Psoas muscle (tissue), 8 donors: ENCODE measurements around the gene DHRS3. TPM values are rescaled to one million over a fixed set of nuclear protein-coding genes. Genes with fewer than 3 reads are reported as not detected.

Experiments used
- ATAC-seq, 4 donors: fragments of 200-7000 bp; cut with Tn5 transposase; one replicate each; pipeline ENCODE4 v1.9.1; 2020; ENCODE audit warnings: moderate library complexity in 3 of 4, mild to moderate bottlenecking in 2 of 4
- DNase-seq, 2 donors: peaks; one replicate each; pipeline ENCODE4 v3.0.0-alpha.2; 2020
- H3K27ac ChIP-seq: fragments of 200-600 bp; one replicate; pipeline ENCODE4 v1.8.0; 2022
- H3K27me3 ChIP-seq, 3 donors: fragments of 200-600 bp in 1 of 3; one replicate each; pipeline versions ENCODE4 v1.6.1 to v1.8.0; 2013 to 2022; ENCODE audit warnings: low read length in 2 of 3, mild to moderate bottlenecking in 2 of 3, moderate library complexity in 1 of 3; ENCODE audit not compliant: insufficient read depth in 3 of 3
- H3K36me3 ChIP-seq, 2 donors: fragments of 200-600 bp in 1 of 2; one replicate each; pipeline versions ENCODE4 v1.6.1 to v1.8.0; 2013 to 2022; ENCODE audit warnings: low read depth in 1 of 2, mild to moderate bottlenecking in 1 of 2, moderate library complexity in 1 of 2; ENCODE audit not compliant: insufficient read depth in 1 of 2
- H3K4me1 ChIP-seq: fragments of 200-600 bp; one replicate; pipeline ENCODE4 v1.8.0; 2022
- H3K4me3 ChIP-seq: fragments of 200-600 bp; one replicate; pipeline ENCODE4 v1.8.0; 2022; ENCODE audit warnings: mild to moderate bottlenecking
- H3K9me3 ChIP-seq: fragments of 200-600 bp; one replicate; pipeline ENCODE4 v1.8.0; 2022
- WGBS, 3 donors: extraction: QIAGEN DNeasy Blood & Tissue Kit; methylation state at CpG; one replicate each; pipeline versions ENCODE4 v1.1.6 to v1.1.7; 2013; 5-methylcytosine and 5-hydroxymethylcytosine counted together
- intact Hi-C, 2 donors: fragments of 100-400 bp; cut with DNase I; formaldehyde crosslinking; loops; one replicate each; pipeline versions ENCODE4 v1.11.0 to v1.14.2; 2022
- long read RNA-seq, 2 donors: library from polyadenylated mRNA; unstranded; transcript quantifications; one replicate each; pipeline ENCODE4 v2.0.0, GENCODE V29; 2021
- polyA plus RNA-seq, 3 donors: library from polyadenylated mRNA; stranded (reverse); fragments of 200-250 nt; gene quantifications; one replicate each; pipeline ENCODE4 v1.2.3, GENCODE V29; 2013
- total RNA-seq, 4 donors: library from RNA; stranded (reverse); fragmentation: NEBNext Ultra II Directional in 2 of 4; extraction: Animal tissue kit (Norgen Biotek cat#: 25700) in 2 of 4; gene quantifications; one replicate each; pipeline versions ENCODE4 v1.2.1 to v1.2.4, GENCODE V29; 2021 to 2023
- TF ChIP-seq, protein P1 (sequence below): fragments of 200-600 bp; IDR thresholded peaks from one replicate; pipeline ENCODE4 v1.8.0; 2022; ENCODE audit warnings: antibody characterized with exemption
- donor health status: healthy with polysubstance abuse.
- donor health status: DM: no; HTN: no; CAD: no; lungs with moderate emphysema.
- donor health status: Bipolar disorder and iron deficiency.
- donor health status: healthy.
- donor health status: DM: yes; HTN: yes; CAD: no.
- donor health status: DM: no; HTN: no; CAD: no.
- donor health status: DM: no; HTN: no; CAD: no.
- donor health status: DM: yes; HTN: yes; CAD: no.

The DHRS3 gene, protein sequence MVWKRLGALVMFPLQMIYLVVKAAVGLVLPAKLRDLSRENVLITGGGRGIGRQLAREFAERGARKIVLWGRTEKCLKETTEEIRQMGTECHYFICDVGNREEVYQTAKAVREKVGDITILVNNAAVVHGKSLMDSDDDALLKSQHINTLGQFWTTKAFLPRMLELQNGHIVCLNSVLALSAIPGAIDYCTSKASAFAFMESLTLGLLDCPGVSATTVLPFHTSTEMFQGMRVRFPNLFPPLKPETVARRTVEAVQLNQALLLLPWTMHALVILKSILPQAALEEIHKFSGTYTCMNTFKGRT
- 10 to 100 TPM; 21.7 to 78.7 (median 54.9) TPM for total RNA-seq
- polyA plus RNA-seq: 10 to 100 TPM; 27.2 to 65.1 (median 28.3) TPM
- long read RNA-seq, donor 1, transcript DHRS3-204 (6 exons, 1,722 nt): major isoform, 27 of 39 reads
- long read RNA-seq, donor 1, partial matches to known transcripts: 5 of 39 reads
- long read RNA-seq, donor 1, other reads (novel, unspliced or antisense): 7 of 39 reads
- long read RNA-seq, donor 2, transcript DHRS3-204 (6 exons, 1,722 nt): major isoform, 20 of 23 reads
- long read RNA-seq, donor 2, partial matches to known transcripts: 2 of 23 reads
- long read RNA-seq, donor 2, other reads (novel, unspliced or antisense): 1 of 23 reads

DNA sequence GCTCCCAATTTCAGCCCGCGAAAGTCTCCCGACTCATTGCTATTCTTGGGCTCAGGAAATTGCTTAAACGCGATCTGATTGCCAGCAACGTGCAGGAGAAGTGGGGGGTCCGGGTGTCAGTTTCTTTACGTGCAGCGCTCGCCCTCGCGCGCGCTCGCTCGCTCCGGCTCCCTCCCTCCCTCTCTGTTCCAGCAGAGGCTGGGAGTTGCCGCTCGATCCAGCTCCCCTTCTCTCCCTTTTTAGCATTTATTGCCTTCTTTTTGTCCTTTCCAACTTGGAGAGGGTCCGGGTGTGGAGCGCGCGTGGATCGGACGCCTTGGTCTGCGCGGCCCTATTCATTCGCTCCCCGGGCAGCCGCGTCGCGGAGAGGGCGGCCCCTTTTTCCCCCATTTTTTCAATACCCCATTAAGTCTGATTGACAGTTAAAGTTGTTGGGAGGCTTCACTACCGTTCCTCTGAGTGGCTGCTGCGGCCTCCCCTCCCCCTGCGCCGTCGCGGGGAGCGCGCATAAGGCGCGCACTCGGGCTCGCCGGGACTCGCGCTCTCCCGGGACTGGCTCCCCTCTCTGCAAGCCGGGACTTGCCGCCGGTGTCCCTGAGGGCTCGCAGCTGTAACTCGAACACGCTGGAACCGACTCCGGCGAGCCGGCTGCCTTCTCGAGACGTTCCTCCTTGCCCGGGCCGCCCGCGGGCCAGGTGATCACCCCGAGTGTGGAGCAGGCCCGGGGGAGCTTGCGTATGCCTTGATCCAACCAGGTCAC is at the start of gene DHRS3:
Gene DHRS3, minus strand, starts transcription at position 310 of the 760 bp plus-strand sequence. CDS start 862 bp downstream, outside the sequence.
- intact Hi-C loops: loop anchor here (1.0 to 5.0 kb wide), 4 partner anchors 23 to 211 kb away; no protein-coding TSS in a partner anchor
- TF ChIP-seq, protein P1, sequence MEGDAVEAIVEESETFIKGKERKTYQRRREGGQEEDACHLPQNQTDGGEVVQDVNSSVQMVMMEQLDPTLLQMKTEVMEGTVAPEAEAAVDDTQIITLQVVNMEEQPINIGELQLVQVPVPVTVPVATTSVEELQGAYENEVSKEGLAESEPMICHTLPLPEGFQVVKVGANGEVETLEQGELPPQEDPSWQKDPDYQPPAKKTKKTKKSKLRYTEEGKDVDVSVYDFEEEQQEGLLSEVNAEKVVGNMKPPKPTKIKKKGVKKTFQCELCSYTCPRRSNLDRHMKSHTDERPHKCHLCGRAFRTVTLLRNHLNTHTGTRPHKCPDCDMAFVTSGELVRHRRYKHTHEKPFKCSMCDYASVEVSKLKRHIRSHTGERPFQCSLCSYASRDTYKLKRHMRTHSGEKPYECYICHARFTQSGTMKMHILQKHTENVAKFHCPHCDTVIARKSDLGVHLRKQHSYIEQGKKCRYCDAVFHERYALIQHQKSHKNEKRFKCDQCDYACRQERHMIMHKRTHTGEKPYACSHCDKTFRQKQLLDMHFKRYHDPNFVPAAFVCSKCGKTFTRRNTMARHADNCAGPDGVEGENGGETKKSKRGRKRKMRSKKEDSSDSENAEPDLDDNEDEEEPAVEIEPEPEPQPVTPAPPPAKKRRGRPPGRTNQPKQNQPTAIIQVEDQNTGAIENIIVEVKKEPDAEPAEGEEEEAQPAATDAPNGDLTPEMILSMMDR: no peak
- Histone ChIP-seq H3K27me3 (no peaks in the 10 kb centered on the region), H3K36me3 (peaks cover 0 to 3% of the 10 kb centered on the region in 2 donors), H3K4me1 (peaks cover 36% of the 10 kb centered on the region), H3K9me3 (no peaks in the 10 kb centered on the region), H3K27ac (peak within 1 kb of the TSS; percentile 96), H3K4me3 (peak within 1 kb of the TSS; percentile 85)
- ATAC-seq: peak; percentile 71 to 75 (median 72)
- 4 to 13% (median 7%) methylated on average over 63 to 69 of the region's 69 CpGs for WGBS, 3 donors
- peak; percentile 82 to 90 for DNase-seq

DNA sequence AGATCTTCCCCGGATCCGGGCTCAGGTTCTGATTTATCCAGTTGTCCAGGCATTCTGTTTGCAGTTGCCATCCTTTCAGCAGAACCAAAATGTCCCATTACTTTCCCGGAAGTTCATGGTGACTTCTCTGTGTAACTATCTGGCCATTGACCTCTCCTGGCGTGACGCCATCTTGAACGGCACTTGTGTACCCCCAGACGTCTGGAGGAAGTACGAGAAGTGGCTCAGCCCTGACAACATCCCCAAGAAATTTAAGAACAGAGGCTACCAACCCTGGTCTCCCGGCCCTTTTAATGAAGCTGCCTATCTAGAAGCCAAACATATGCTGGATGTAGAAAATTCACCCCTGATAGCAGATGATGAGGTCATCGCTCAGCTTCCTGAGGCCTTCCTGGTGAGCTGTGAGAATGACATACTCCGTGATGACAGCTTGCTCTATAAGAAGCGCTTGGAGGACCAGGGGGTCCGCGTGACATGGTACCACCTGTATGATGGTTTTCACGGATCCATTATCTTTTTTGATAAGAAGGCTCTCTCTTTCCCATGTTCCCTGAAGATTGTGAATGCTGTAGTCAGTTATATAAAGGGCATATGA is 48.2 kb upstream of the DHRS3 start:
- H3K36me3 ChIP-seq: no peaks in the 10 kb centered on the region

DNA sequence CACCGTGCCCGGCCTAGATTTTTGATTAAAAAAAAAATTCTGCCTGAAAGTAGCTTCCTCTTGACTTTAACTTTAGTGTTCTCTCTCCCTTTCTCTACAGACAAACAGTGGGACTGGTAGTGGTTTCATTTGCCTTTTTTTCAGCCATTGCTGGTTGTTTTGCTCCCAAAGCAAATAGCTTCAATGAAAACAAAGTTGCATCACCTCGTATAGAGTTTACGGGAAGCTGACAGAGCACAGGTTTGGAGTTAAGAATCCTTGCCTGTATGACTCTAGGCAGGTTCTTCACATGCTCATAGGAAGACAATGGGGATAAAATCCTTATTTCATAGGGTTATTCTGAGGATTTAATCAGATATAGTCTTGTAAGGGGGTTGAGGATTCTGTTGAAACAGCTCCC is 47.5 kb upstream of the DHRS3 start:
- WGBS, 3 donors: 73 to 83% (median 76%) methylated on average over 4 of the region's 4 CpGs
- intact Hi-C loops: no loop called here
- Histone ChIP-seq H3K4me3 (no peak overlapping the region), H3K36me3 (no peaks in the 10 kb centered on the region), H3K27ac (no peak overlapping the region), H3K4me1 (peaks cover 27% of the 10 kb centered on the region), H3K9me3 (peaks cover 6% of the 10 kb centered on the region), H3K27me3 (no peaks in the 10 kb centered on the region)
- DNase-seq: no peak
- TF ChIP-seq, protein P1: no peak
- ATAC-seq: no peak

More for the DNA sequence above, 48.2 kb upstream of the DHRS3 start:
- TF ChIP-seq, protein P1: no peak
- intact Hi-C loops: no loop called here
- DNase-seq (no peak), ATAC-seq (no peak)
- Histone ChIP-seq H3K4me1 (peaks cover 31% of the 10 kb centered on the region), H3K27me3 (no peaks in the 10 kb centered on the region), H3K4me3 (no peak overlapping the region), H3K9me3 (peaks cover 6% of the 10 kb centered on the region), H3K27ac (no peak overlapping the region)
- WGBS, 3 donors: 86 to 89% (median 87%) methylated on average over 15 of the region's 15 CpGs

DNA sequence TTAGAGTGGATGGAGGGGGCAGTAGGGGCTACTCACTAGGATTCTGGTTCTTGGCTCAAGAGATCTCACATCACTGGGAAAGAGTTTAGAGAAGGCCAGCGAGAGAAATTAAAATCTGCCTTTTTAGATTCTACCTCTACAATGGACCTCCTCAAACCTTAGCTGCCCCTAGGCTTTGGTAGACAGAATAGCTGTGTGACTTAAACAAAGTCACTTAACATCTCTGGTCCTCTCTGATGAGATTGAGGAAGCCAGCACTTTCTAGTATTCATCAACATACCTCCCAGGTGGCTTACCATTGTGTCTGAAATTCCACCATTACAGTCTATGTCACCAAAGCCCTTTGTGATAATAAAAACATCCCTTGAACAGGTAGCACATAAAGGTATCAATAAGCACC is 44.5 kb upstream of the DHRS3 start:
- ATAC-seq (no peak), DNase-seq (no peak)
- Histone ChIP-seq H3K4me1 (peaks cover 2% of the 10 kb centered on the region), H3K9me3 (no peaks in the 10 kb centered on the region), H3K36me3 (no peaks in the 10 kb centered on the region), H3K4me3 (no peak overlapping the region), H3K27me3 (no peaks in the 10 kb centered on the region), H3K27ac (no peak overlapping the region)
- intact Hi-C loops: no loop called here
- WGBS, 3 donors: 95 to 100% (median 96%) methylated on average over 1 of the region's 1 CpG
- TF ChIP-seq, protein P1: no peak
